Neuron (in vitro differentiated cells): ENCODE measurements around the gene EXOSC2.
A peak's percentile ranks its signal among the peaks of the same experiment; 100 is the strongest.
"Not testable (repeated sequence)": the region's sequence is repeated elsewhere in the genome, so short reads cannot be mapped to it uniquely, and the experiment has no call there.

Experiments
- H2AFZ ChIP-seq: one replicate; pipeline ENCODE4 v1.6.1; 2013; ENCODE audit warnings: low read depth, mild to moderate bottlenecking, inconsistent platforms, low read length, moderate library complexity
- H3K27me3 ChIP-seq: one replicate; pipeline ENCODE4 v1.6.1; 2013; ENCODE audit warnings: low read length; ENCODE audit not compliant: insufficient read depth
- H3K36me3 ChIP-seq: one replicate; pipeline ENCODE4 v1.6.1; 2013; ENCODE audit warnings: low read length; ENCODE audit not compliant: insufficient read depth
- H3K4me1 ChIP-seq: one replicate; pipeline ENCODE4 v1.6.1; 2013; ENCODE audit warnings: low read length; ENCODE audit not compliant: insufficient read depth
- H3K4me3 ChIP-seq: 2 replicates; pipeline ENCODE4 v1.5.1; 2013; ENCODE audit warnings: mild to moderate bottlenecking, low read length, moderate library complexity
- H3K9me3 ChIP-seq: one replicate; pipeline ENCODE4 v1.6.1; 2013; ENCODE audit warnings: low read length

Gene EXOSC2

DNA sequence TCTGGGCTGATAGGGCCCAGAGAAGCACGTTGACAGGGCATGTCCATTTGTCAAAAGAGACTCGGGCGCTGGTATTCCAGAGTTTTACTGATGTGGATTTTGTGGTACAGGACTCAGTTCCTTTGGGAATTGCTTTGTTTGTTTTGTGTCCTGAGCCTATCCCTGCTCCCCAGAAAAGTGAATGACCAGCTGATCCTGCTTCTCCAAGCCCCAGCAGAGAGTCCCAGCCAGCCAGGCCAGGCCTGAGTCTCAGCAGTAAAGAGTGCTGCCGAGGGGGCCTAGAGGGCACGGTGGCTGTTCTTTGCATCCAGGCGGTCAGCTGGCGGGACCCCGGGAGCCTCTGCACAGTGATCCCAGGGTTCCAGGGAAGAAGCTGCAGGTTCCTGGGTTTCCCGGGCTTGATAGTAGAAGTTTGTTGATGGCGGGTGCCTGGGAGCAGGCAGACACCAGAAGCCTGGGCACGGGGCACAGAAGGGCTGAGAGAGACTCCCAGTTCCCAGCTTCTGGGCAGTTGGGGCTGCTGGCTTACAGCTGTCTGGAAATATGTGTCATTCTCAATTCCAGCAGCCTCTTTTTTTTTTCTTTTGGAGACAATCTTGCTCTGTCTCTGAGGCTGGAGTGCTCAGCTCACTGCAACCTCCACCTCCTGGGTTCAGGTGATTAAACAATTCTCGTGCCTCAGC, 20.5 kb upstream of the EXOSC2 start:
- H3K4me3 ChIP-seq, result no peak overlapping the region
- peaks cover 29% of the 10 kb centered on the region for H3K27me3 ChIP-seq
- H3K36me3 ChIP-seq, result no peaks in the 10 kb centered on the region
- peaks cover under 1% of the 10 kb centered on the region for H3K9me3 ChIP-seq
- no peak overlapping the region for H2AFZ ChIP-seq
- H3K4me1 ChIP-seq, result peaks cover 7% of the 10 kb centered on the region

DNA sequence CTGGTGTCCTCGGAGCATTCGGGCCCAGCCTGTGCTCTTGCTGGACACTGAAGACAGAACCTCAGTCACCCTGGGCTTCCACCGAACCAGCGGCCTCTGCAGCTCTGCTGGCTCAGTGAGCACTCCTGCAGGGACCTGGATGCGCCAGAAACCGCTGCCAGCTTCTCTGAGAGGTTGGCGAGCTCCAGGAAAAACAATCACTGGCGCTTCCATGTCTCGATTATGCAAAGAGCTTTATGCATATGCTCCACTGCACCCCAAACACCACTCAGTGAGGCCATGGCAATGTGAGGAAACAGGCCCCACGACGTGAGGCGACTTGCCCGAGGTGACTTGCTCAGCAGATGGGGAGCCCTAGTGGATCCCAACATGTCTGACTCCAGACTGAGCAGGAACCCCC, 18.2 kb upstream of the EXOSC2 start:
- H3K4me1 ChIP-seq, result peaks cover 7% of the 10 kb centered on the region
- H2AFZ ChIP-seq, result no peak overlapping the region
- H3K36me3 ChIP-seq, result no peaks in the 10 kb centered on the region
- no peak overlapping the region for H3K4me3 ChIP-seq
- H3K27me3 ChIP-seq, result peaks cover 18% of the 10 kb centered on the region
- H3K9me3 ChIP-seq, result no peaks in the 10 kb centered on the region

DNA sequence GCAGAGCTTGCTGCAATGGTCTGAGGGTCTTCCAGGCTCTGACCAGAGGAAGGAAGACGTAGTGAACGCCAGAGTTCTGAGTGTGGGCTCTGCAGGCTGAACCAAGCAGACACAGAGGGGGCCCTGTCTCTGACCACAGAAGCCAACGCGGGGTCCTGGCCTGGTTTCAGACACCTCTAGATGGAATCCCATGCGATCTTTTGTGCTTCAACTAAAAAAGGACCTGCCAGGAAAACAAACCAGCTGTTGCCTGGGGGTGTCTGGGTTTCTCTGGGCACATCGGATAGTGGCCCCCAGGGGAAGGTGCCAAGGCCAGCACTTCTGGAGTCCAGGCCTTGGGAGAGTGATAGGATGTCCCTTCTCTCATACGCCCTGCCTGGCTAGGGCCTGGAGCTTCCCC, 16.3 kb upstream of the EXOSC2 start:
- Histone ChIP-seq H3K4me1 (peaks cover 13% of the 10 kb centered on the region), H3K36me3 (no peaks in the 10 kb centered on the region), H3K9me3 (no peaks in the 10 kb centered on the region), H3K4me3 (no peak overlapping the region), H2AFZ (no peak overlapping the region), H3K27me3 (peaks cover 4% of the 10 kb centered on the region)

DNA sequence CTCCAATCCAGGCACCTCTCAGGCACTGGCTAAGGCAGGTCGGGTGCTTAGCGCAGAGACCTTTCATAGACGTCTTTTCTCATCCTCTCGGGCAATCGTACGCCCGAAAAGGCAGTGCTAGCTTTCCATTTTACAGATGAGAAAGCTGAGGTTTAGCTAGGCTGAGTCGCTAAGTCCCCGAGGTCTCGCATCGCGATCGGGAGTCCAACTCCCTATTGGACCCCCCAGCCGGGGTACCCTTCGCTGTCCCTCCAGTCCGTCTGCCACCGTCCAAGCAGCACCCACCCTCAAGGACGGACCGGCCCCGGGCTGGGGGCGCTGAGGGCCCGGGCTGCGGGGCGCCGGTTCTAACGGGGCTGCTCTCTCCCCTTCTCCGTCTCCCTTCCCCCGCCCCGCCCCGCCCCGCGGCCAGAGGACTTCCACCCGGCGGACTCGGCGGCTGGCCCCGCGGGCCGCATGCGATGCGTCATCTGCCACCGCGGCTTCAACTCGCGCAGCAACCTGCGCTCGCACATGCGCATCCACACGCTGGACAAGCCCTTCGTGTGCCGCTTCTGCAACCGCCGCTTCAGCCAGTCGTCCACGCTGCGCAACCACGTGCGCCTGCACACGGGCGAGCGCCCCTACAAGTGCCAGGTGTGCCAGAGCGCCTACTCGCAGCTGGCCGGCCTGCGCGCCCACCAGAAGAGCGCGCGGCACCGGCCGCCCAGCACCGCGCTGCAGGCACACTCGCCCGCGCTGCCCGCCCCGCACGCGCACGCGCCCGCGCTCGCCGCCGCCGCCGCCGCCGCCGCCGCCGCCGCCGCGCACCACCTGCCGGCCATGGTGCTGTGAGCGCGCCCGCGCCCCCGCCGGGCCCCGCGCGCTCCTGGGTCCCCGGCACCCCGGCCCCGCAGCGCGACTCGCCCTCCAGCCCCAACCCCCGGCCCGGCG, 12.5 kb upstream of the EXOSC2 start:
- peaks cover 4% of the 10 kb centered on the region for H3K27me3 ChIP-seq

DNA sequence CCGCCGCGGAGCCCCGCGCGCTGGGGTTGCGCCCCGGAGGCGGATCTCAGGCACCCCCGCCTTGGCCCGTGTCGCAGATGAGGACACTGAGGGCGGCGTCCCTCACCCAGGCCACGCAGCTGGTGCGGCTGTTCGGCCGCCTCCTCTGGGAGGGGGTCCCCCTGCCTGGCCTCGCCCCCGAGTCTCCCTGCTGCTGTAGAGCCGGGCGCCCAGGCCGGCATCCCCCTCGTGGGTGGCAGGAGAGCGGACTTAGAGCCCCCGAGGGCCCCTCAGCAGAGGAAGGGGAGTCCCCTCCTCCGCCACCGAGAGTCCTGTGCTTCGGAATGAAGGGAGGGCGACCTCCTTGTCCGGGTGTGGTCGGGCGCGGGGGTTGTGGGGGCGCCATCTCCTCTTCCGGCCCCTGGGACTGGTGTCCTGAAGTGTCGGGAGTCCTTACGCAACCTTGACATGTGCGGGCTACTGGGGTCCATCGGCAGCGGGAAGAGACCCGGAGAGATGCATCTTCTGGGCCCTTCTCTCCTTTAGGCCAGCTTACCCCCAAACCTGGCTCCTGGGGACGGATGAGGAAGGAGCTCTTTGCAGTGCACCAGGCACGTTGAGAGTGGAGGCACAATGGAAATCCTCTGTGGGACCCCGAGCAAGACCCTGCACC, 11.7 kb upstream of the EXOSC2 start:
- peak overlapping the region; percentile 21 for H3K4me3 ChIP-seq
- H3K36me3 ChIP-seq, result no peaks in the 10 kb centered on the region
- peaks cover 4% of the 10 kb centered on the region for H3K27me3 ChIP-seq
- H3K4me1 ChIP-seq, result peaks cover 8% of the 10 kb centered on the region
- peaks cover 6% of the 10 kb centered on the region for H3K9me3 ChIP-seq
- H2AFZ ChIP-seq, result no peak overlapping the region

More for the DNA sequence above, 12.5 kb upstream of the EXOSC2 start:
- peak overlapping the region; percentile 50 for H3K4me3 ChIP-seq
- peak overlapping the region; percentile 19 for H2AFZ ChIP-seq
- H3K9me3 ChIP-seq, result peaks cover 6% of the 10 kb centered on the region
- H3K4me1 ChIP-seq, result peaks cover 8% of the 10 kb centered on the region
- no peaks in the 10 kb centered on the region for H3K36me3 ChIP-seq

DNA sequence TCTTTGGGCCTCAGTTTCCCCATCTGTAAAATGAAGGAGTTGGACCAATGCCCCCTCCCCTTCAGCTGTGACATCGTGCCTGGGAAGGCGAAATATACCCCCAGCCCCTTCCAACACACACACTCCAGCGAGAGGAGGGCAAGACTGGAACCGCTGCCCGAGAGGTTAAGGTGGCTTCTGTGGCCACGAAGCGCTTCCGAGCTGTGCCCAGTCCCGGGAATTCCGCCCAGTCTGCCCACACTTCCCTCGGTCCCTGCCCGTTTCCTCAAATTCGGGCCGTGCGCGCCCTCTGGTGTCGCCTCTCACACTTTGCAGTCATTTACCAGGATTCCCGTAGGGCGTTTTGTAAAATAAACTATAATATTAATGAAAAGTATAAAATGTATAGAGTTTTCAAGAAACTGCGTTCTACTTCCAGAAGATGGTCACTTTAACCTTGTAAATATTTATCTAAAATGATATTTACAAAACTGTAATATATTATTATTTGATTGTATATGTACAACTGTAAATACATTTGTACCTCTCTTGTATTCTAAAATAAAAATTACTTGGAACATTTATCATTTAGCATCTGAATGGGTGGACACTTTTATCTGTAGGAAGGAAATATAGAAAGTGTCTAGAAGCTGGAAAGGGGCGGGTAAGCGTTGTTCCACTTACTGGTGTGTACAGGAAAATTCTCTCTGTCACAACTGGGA, 11.0 kb upstream of the EXOSC2 start:
- Histone ChIP-seq H3K4me1 (peaks cover 8% of the 10 kb centered on the region), H3K27me3 (no peaks in the 10 kb centered on the region), H3K9me3 (peaks cover 6% of the 10 kb centered on the region), H3K4me3 (no peak overlapping the region), H2AFZ (no peak overlapping the region), H3K36me3 (no peaks in the 10 kb centered on the region)

DNA sequence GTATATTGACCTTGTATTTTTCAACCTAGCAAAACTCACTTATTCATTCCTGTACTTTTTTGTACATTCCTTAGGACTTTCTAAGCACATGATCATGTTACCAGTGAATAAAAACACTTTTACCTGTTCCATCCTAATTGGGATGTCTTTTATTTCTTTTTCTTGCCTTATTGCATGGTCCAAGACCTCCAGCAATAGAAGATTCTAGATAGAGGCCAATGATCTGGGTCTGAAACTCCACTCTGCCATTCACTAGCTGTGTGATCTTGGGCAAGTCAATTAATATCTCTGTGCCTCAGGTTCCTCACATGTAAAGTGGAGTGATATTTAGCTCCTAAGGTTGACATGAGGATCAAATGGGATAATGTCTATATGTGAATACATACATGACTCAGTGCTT, 8.5 kb upstream of the EXOSC2 start:
- H3K9me3 ChIP-seq, result peaks cover 6% of the 10 kb centered on the region
- no peaks in the 10 kb centered on the region for H3K36me3 ChIP-seq
- no peak overlapping the region for H2AFZ ChIP-seq
- no peaks in the 10 kb centered on the region for H3K27me3 ChIP-seq
- no peak overlapping the region for H3K4me3 ChIP-seq
- peaks cover 8% of the 10 kb centered on the region for H3K4me1 ChIP-seq

DNA sequence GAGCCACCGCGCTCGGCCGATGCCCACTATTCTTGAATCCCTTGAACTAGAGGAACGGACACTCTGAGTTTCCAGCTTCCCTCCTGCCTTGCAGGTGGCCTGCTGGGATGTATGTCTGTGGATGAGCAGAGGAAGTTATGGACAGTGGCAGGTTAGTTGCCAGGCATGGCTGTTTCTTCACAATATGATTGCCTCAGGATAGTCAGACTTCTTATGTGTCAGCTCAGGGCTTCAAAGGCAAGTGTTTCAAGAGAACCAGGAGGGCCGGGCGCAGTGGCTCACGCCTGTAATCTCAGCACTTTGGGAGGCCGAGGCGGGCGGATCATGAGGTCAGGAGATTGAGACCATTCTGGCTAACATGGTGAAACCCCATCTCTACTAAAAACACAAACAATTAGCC, 7.6 kb upstream of the EXOSC2 start:
- H3K9me3 ChIP-seq, H3K36me3 ChIP-seq, H2AFZ ChIP-seq, H3K27me3 ChIP-seq, H3K4me3 ChIP-seq, H3K4me1 ChIP-seq: not testable (repeated sequence)

DNA sequence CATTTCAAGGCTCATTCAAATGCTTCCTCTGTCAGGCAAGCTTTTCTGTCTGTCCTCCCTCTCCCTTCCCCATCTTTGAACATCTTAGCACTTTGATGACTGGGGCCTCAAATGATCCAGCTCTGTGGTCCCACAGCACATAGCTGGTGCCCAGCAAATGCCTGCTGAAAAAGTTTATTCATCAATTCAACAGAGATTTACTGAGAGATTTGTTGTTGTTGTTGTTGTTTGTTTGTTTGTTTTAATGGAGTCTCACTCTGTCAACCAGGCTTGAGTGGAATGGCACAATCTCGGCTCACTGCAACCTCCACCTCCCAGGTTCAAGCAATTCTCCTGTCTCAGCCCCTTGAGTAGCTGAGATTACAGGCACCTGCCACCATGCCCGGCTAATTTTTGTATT, 6.0 kb upstream of the EXOSC2 start:
- Histone ChIP-seq H3K9me3 (peaks cover 6% of the 10 kb centered on the region), H3K4me1 (peaks cover 2% of the 10 kb centered on the region), H3K4me3 (no peak overlapping the region), H3K27me3 (no peaks in the 10 kb centered on the region), H3K36me3 (no peaks in the 10 kb centered on the region), H2AFZ (no peak overlapping the region)

DNA sequence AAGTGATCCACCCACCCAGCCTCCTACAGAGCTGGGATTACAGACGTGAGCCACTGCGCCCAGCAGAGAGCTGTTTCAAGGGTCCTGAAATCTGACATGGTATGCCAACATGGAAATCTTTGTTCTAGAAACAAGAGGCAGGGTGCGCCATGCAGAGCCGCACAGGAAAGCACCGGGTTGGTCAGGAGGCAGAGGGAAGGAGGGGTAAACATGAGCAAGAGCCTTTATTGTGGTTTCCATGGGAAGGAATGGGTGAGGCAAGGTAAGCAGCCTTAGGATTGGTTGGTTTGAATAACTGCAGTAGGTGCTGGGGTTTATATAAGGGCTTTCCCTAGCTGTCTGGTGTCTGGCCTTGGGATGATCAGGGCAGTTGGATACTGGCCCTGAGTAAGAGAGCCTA, 5.5 kb upstream of the EXOSC2 start:
- no peak overlapping the region for H2AFZ ChIP-seq
- H3K4me3 ChIP-seq, result no peak overlapping the region
- H3K4me1 ChIP-seq, result peaks cover 5% of the 10 kb centered on the region
- peaks cover 6% of the 10 kb centered on the region for H3K9me3 ChIP-seq
- no peaks in the 10 kb centered on the region for H3K36me3 ChIP-seq
- no peaks in the 10 kb centered on the region for H3K27me3 ChIP-seq

DNA sequence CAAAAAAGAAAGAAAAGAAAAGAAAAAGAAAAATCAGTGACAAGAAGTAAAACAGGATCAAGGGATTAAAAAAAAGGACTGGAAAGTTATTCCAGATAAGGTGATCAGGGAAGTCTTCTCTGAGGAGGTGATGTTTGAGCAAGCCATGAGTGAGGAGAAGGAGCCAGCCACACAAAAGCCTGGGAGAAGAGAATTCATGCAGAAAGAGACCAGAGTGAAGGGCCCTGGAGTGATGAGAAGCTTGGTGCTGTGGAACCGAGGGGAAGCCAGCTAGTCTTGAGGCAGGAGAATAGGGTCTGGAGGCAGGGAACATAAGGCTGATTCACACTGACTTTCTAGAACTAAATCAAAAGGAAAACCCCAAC, 4.0 kb upstream of the EXOSC2 start:
- Histone ChIP-seq H3K36me3 (no peaks in the 10 kb centered on the region), H3K27me3 (no peaks in the 10 kb centered on the region), H2AFZ (no peak overlapping the region), H3K9me3 (peaks cover 6% of the 10 kb centered on the region), H3K4me3 (no peak overlapping the region), H3K4me1 (peaks cover 8% of the 10 kb centered on the region)

DNA sequence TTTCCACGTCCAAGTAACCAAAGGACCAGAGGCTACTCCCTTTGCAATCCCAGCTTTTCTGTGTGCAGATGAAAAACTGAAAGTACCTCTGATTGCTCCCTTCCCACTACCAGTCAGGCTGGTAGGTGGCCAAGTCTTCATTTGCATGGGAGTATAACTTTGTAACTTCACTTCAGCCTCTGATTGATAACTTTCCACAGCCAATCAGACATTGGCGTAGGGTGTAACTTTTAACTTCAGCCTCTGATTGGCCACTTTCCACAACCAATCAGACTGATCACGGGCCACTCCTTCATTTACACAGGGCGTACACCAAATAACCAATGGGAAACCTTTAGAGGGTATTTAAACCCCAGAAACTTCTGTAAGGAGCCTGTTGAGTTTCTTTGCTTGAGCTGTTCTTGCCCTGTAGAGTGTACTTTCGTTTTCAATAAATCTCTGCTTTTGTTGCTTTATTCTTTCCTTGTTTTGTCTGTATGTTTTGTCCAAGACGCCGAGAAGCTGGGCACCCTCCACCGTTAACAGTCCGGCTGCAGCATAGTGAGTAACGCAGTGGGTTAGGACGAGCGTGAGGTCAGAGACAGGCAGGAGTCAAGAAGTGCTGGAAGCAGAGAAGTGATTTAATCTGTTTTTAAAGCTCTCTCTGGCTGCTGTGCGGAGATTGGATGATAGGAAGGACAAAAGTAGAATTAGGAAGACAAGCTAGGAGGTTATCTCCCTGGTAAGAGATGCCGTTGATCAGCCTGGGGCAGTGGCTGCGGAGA, 3.5 kb upstream of the EXOSC2 start:
- H3K4me3 ChIP-seq, result no peak overlapping the region

More for the DNA sequence above, 3.5 kb upstream of the EXOSC2 start:
- peaks cover 3% of the 10 kb centered on the region for H3K9me3 ChIP-seq
- H3K27me3 ChIP-seq, result no peaks in the 10 kb centered on the region
- peaks cover 14% of the 10 kb centered on the region for H3K4me1 ChIP-seq
- peaks cover 3% of the 10 kb centered on the region for H3K36me3 ChIP-seq
- peak overlapping the region; percentile 42 for H2AFZ ChIP-seq
